Measurements from ENCODE around the gene VPS9D1. TPM values are rescaled to one million over a fixed set of nuclear protein-coding genes. Genes with fewer than 3 reads are reported as not detected.

The VPS9D1 gene
- total and polyA plus RNA-seq, 2 experiments from 2014 or later = 2.1 to 2.2 TPM

DNA sequence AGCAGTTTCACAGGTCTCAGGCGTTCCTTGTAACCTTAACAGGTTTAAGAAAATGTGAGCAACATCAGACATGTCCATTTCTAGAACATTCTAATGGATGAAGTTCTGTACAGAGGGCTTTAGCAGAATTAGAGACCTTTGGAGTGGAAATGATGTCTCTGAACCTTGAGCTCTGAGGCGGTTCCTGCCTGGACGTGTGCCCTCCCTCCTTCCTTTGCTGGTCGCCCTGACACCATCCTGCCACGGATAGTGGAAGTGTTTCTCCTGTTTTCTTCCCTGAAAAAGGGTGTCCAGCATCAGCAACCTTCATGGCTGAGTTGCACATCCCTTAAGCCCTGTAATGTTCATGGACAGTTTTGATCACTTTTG, 51.9 kb downstream of the VPS9D1 start:
- H3K27ac ChIP-seq (ENCODE audit: low read depth) = no peak overlapping the region
- DNase-seq (ENCODE audit: low spot score) (no peak), ATAC-seq (no peak)
- no peaks in the 10 kb centered on the region for H3K27me3 ChIP-seq (ENCODE audit: insufficient read depth)
- no peak overlapping the region for H3K4me3 ChIP-seq
- 0 out of 2 replicates have a peak, but pooled peaks cover 2% of the 10 kb centered on the region for H3F3A ChIP-seq (replicated peaks; ENCODE audit: low read depth)
- H3K9me2 ChIP-seq (ENCODE audit: insufficient read depth) = 0 out of 2 replicates have a peak, but pooled peaks cover 3% of the 10 kb centered on the region
- peaks cover 36% of the 10 kb centered on the region for H3K9me3 Mint-ChIP-seq
- H3K27ac Mint-ChIP-seq = no peak overlapping the region
- H3K36me3 ChIP-seq (ENCODE audit: insufficient read depth) = no peaks in the 10 kb centered on the region
- H3K4me1 ChIP-seq (ENCODE audit: insufficient read depth) = no peaks in the 10 kb centered on the region
- no peaks in the 10 kb centered on the region for H4K20me1 ChIP-seq (replicated peaks; ENCODE audit: insufficient read depth)
- no peaks in the 10 kb centered on the region for H3K4me1 Mint-ChIP-seq
- peaks cover 2% of the 10 kb centered on the region for H3K27me3 Mint-ChIP-seq (ENCODE audit: insufficient read depth, low read depth, poor library complexity)
- no peak overlapping the region for H3K4me2 ChIP-seq
- H2AFZ ChIP-seq = no peak overlapping the region
- peaks cover 49% of the 10 kb centered on the region for H3K36me3 Mint-ChIP-seq (ENCODE audit: low read depth)
- no peak for TF ChIP-seq EZH2 (IDR thresholded peaks at IDR 0.05; ENCODE audit: low read depth, unreplicated experiment)
- no peak for TF ChIP-seq ZNF114 (CRISPR knock-in tag; IDR thresholded peaks at IDR 0.05)
- no peak for TF ChIP-seq NANOG (IDR thresholded peaks at IDR 0.05; ENCODE audit: borderline replicate concordance)
- no peak for TF ChIP-seq CREB1 (CRISPR knock-in tag; IDR thresholded peaks at IDR 0.05; ENCODE audit: low read depth)
- no peaks in the 10 kb centered on the region for H3K79me2 ChIP-seq (replicated peaks; ENCODE audit: insufficient read depth)
- H3K4me3 Mint-ChIP-seq = no peak overlapping the region

GRCh38 chr16:89667633-89668032, 53.1 kb downstream of the VPS9D1 start:
- Histone ChIP-seq H3K9me2 (ENCODE audit: insufficient read depth) (0 out of 2 replicates have a peak, but pooled peaks cover 3% of the 10 kb centered on the region), H3K36me3 (ENCODE audit: insufficient read depth) (no peaks in the 10 kb centered on the region), H3K4me2 (no peak overlapping the region), H3K27ac (ENCODE audit: low read depth) (no peak overlapping the region), H3K79me2 (replicated peaks; ENCODE audit: insufficient read depth) (no peaks in the 10 kb centered on the region), H3K27me3 (ENCODE audit: insufficient read depth) (no peaks in the 10 kb centered on the region), H3F3A (replicated peaks; ENCODE audit: low read depth) (0 out of 2 replicates have a peak, but pooled peaks cover 2% of the 10 kb centered on the region), H3K4me3 (no peak overlapping the region), H4K20me1 (replicated peaks; ENCODE audit: insufficient read depth) (no peaks in the 10 kb centered on the region), H2AFZ (no peak overlapping the region), H3K4me1 (ENCODE audit: insufficient read depth) (no peaks in the 10 kb centered on the region)
- Mint-ChIP-seq H3K27me3 (ENCODE audit: insufficient read depth, low read depth, poor library complexity) (peaks cover 5% of the 10 kb centered on the region), H3K36me3 (ENCODE audit: low read depth) (peaks cover 53% of the 10 kb centered on the region), H3K27ac (no peak overlapping the region), H3K4me1 (no peaks in the 10 kb centered on the region), H3K4me3 (no peak overlapping the region), H3K9me3 (peaks cover 31% of the 10 kb centered on the region)
- TF ChIP-seq CTCF (conservative IDR thresholded peaks at IDR 0.05; ENCODE audit: low read depth in 2 of 2) = 0 out of 4 replicates have a peak, but pooled peaks of 1 of the 2 experiments have one; percentile 2
- no peak for TF ChIP-seq JUNB (IDR thresholded peaks at IDR 0.05; ENCODE audit: unreplicated experiment)
- TF ChIP-seq, protein P1, sequence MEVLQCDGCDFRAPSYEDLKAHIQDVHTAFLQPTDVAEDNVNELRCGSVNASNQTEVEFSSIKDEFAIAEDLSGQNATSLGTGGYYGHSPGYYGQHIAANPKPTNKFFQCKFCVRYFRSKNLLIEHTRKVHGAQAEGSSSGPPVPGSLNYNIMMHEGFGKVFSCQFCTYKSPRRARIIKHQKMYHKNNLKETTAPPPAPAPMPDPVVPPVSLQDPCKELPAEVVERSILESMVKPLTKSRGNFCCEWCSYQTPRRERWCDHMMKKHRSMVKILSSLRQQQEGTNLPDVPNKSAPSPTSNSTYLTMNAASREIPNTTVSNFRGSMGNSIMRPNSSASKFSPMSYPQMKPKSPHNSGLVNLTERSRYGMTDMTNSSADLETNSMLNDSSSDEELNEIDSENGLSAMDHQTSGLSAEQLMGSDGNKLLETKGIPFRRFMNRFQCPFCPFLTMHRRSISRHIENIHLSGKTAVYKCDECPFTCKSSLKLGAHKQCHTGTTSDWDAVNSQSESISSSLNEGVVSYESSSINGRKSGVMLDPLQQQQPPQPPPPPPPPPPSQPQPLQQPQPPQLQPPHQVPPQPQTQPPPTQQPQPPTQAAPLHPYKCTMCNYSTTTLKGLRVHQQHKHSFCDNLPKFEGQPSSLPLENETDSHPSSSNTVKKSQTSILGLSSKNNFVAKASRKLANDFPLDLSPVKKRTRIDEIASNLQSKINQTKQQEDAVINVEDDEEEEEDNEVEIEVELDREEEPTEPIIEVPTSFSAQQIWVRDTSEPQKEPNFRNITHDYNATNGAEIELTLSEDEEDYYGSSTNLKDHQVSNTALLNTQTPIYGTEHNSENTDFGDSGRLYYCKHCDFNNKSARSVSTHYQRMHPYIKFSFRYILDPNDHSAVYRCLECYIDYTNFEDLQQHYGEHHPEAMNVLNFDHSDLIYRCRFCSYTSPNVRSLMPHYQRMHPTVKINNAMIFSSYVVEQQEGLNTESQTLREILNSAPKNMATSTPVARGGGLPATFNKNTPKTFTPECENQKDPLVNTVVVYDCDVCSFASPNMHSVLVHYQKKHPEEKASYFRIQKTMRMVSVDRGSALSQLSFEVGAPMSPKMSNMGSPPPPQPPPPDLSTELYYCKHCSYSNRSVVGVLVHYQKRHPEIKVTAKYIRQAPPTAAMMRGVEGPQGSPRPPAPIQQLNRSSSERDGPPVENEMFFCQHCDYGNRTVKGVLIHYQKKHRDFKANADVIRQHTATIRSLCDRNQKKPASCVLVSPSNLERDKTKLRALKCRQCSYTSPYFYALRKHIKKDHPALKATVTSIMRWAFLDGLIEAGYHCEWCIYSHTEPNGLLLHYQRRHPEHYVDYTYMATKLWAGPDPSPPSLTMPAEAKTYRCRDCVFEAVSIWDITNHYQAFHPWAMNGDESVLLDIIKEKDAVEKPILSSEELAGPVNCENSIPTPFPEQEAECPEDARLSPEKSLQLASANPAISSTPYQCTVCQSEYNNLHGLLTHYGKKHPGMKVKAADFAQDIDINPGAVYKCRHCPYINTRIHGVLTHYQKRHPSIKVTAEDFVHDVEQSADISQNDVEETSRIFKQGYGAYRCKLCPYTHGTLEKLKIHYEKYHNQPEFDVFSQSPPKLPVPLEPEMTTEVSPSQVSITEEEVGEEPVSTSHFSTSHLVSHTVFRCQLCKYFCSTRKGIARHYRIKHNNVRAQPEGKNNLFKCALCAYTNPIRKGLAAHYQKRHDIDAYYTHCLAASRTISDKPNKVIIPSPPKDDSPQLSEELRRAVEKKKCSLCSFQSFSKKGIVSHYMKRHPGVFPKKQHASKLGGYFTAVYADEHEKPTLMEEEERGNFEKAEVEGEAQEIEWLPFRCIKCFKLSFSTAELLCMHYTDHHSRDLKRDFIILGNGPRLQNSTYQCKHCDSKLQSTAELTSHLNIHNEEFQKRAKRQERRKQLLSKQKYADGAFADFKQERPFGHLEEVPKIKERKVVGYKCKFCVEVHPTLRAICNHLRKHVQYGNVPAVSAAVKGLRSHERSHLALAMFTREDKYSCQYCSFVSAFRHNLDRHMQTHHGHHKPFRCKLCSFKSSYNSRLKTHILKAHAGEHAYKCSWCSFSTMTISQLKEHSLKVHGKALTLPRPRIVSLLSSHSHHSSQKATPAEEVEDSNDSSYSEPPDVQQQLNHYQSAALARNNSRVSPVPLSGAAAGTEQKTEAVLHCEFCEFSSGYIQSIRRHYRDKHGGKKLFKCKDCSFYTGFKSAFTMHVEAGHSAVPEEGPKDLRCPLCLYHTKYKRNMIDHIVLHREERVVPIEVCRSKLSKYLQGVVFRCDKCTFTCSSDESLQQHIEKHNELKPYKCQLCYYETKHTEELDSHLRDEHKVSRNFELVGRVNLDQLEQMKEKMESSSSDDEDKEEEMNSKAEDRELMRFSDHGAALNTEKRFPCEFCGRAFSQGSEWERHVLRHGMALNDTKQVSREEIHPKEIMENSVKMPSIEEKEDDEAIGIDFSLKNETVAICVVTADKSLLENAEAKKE (CRISPR knock-in tag; IDR thresholded peaks at IDR 0.05) = no peak
- TF ChIP-seq ZNF114 (CRISPR knock-in tag; IDR thresholded peaks at IDR 0.05) = no peak
- TF ChIP-seq NANOG (IDR thresholded peaks at IDR 0.05; ENCODE audit: borderline replicate concordance) = no peak
- no peak for TF ChIP-seq REST (IDR thresholded peaks at IDR 0.05; ENCODE audit: unreplicated experiment)
- peak; percentile 49; the same call in 2 of the 3 replicates for ATAC-seq
- DNase-seq (ENCODE audit: low spot score) = no peak

Measured in GM23338 (cell line).